GM15510 (cell line): ENCODE data around the gene AARS1.

Experiments used
- POLR2A ChIP-seq: IDR thresholded peaks from 3 replicates; pipeline ENCODE4 v1.6.1; 2011; ENCODE audit warnings: borderline replicate concordance; ENCODE audit not compliant: insufficient read length; ENCODE audit errors: extremely low read depth

AARS1 gene

DNA sequence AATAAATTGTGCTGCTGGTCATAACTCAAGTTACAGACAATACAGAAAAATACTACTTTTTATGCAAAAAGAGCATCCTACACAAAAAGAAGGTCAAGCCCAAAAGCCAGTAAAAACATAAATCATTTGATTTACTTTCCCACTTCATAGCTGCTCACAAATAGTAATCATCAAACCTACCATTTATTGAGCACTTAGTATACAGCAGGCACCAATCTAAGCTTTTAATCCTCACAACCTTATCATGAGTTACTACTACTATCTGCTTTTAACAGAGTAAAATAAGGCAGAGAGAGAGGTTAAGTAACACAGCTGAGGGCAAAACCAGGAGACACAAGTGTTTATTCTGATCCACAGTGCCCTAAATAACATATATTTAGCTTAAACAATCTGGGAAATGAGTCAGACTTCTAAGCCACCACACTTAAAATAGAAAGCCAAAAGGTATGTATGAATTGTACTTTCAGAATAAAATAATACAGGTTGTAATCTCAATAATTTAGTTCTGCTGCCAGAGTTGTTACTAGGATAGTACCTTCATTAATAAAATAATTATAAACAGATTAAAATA lies 1.7 kb upstream of the AARS1 start:
- TF ChIP-seq POLR2A = no peak

DNA sequence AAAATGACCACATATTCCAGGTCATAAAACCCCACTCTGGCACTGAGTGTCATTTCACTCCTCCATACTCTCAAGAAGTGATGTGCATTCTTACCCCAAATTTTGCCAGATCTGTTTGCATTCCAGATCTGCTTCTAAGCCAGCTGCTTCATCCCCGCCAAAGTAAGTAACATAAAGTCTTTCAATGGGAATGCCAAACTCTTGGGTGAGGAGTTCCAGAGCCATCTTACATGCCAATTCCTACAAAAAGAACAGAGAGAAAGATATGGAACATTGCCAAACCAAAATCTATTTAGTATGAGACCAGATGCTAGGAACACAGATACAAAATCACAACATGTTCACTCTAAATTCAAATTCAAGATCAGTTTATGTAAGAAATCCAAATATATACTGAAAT lies 12.9 kb downstream of the AARS1 start:
- no peak for TF ChIP-seq POLR2A

DNA sequence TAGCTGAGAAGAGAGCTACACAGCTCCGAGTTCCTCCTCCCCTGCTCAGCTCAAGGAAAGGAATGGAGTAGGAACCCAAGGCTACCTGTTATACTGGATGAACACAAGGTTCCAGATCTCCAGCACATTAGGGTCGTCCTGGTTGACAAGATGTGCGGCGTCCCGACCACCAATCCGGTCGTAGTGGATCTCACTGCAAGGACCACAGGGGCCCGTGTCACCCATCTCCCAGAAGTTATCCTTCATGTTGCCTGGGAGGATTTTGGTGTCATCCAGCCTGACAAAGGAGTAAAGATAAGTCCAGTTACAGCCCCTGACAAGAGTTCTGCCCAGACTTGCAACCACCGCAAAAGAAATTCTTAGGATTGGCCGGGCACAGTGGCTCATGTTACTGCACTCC lies 17.6 kb downstream of the AARS1 start:
- no peak for TF ChIP-seq POLR2A

DNA sequence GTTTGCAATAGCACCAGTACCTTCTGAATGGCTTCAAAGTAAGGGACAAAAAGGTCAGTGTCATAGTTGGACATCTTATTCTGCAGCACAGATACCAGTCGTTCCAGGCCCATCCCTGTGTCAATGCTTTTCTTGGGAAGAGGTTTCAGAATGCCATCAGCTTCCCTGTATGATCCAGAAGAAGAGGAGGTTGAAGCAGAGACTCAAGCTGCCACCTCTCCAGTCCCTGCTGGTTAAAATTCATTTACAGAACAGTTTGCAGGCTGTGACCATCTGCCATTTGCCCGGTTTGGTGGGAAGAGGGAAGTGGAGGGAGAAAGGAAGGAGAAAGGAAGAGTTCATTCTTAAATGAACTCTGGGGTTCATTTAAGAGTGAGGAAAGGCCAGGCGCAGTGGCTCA lies 19.1 kb downstream of the AARS1 start:
- TF ChIP-seq POLR2A = no peak

DNA sequence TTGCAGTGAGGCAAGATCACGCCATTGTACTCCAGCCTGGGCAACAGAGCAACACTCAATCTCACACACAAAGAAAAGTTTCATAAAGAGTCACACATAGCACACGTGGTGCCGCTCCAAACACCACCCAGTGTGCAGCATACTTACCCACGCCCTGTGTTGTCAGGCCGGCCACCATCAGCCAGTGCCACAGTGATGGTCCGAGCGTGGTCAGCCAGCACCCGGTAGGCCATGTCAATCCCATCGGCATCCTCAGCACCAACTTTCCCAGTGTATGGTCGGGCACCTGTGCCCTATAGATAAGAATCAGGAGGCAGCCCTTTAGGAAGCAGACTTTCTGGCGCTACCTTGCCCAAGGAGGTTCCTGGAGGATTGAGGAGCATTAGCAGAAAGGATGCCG lies 19.8 kb downstream of the AARS1 start:
- TF ChIP-seq POLR2A = no peak

DNA sequence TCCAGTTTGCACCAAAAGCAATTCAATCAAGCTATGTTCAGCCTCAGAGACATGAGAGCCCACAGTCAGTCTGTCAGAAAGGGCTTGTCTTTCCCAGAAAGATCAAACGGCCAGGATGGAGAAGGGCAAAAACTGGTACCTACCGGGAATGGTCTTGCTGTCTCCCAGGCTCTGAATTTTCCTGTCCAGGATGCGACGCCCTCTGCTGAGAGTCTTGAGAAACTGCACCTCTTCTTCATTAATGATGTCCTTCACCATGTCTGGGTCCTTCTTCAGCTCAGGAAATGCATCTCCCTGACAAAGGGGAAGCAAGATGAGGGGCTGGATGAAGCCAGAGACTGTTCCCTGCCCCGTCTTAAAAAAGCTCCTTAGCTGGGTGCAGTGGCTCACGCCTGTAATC lies 21.8 kb downstream of the AARS1 start:
- TF ChIP-seq POLR2A = no peak

DNA sequence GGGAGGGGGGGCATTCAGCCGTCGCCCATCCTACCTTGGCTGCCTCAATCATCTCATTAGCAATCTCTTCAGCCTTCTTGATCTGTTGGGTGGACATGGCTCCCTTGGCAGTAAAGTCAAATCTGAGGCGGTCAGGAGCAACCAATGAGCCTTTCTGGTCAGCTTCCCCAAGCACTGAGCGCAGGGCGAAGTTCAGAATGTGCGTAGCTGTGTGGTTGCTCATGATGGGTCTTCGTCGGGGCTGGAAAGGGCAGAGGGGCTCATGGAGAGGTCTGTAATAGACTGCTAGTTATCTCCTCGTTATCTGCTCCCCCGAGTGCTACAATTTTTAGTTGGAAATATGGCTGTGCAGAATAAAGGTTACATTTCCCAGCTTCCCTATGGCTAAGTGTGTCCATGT lies 30.4 kb downstream of the AARS1 start:
- TF ChIP-seq POLR2A = no peak

DNA sequence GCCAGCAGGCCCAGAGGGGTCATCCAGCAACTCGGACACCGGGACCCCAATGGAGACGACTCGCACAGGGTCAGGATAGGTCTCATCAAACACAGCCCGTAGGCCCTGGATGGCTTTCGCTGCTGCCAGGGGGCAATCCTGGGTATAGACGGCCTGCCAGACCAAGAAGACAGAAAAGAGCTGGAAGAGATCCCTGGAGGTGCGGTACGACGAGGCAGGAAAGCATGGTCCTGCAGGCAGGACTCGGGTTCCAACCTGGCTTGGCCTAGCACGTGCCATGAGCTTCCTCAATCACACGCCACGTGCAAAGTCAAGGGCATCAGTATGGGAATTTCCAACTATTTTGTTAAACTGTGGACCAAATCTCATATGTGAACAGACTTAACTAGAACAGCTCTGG lies 31.2 kb downstream of the AARS1 start:
- no peak for TF ChIP-seq POLR2A

DNA sequence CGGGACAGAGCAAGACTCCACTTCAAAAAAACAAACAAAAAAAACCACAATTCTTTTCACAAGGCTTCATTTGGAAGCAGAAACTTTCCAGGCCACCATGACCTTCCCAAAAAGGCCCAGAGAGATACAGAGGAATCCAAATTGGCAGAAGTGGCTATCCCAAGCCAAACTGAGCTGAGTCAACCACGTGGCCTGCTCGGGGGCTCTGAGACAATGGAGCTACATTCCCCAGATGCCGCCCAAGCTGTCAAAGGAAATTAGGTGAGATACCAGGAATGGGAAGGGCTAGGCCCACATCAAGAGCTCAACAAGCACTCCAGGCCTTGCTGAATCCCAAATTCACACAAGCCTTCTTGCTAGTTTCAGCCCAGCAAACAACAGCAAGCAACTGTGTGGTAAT lies 31.9 kb downstream of the AARS1 start:
- no peak for TF ChIP-seq POLR2A

DNA sequence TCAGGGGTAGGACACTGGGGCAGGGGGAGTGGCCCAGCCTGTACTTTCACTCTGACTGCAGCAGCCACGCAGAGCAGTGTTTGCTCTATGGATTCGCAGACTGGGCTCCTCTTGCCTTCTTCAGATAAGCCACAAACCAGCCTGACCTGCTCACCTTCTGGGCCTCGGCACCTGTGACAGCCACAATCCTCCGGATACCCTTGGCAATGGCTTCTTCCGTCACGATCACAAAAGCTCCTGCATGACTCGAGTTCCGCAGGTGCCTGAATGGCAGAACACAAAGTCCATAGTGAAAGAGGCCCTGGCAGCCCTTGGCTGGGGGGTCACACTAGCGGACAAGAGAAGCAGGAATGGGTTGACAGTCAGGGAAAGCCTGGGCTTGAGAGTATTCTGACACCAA lies 33.7 kb downstream of the AARS1 start:
- no peak for TF ChIP-seq POLR2A

DNA sequence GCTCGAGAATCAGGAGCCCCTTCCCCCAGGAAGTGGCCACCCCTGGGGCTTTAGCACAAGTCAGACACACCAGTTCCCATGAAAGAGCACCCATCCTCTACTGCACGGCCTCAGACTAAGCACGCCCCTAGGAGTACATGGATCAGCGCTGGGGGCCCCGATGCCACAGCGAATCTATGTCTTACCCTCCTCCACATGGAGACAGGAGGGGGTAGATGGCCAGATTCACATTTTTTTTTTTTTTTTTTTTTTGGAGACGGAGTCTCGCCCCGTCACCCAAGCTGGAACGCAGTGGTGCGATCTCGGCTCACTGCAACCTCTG lies 34.4 kb downstream of the AARS1 start:
- TF ChIP-seq POLR2A = no peak

DNA sequence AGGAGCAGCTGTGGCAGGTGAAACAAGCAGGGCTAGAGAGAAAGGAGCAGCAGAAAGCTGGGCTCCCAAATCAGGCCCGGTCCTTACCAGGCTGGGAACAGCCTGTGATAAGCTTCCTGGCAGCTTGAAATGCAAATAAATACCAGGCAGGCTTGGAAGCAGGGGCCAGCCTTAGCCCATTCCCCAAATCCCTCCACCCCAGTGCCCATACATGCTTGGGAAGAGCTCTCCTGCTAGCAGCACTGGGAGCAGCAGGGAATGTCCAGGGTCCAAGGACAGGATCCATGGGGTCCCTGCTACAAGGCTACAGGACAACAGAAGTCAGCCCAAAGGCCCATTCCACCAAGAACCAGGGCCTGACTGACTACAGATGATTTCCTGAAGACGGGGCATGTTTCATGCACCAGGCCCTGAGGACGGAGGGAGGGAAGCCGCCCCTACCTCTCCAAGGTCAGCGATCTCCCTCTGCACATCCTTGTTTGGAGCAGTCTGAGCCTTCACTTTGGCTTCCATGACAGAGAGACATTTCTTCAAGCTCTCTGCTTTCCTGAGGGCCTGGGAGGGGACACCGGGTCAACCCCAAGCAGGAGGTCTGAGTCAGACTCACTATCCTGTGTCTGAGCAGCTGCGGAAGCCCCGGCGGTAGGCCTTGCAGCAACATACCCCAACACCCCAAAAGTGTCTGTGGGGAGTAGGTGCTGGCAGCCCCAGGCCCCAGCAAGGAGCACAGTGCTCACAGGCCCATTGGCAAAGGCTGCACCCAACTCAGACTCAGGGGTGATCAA lies 34.9 kb downstream of the AARS1 start:
- no peak for TF ChIP-seq POLR2A

DNA sequence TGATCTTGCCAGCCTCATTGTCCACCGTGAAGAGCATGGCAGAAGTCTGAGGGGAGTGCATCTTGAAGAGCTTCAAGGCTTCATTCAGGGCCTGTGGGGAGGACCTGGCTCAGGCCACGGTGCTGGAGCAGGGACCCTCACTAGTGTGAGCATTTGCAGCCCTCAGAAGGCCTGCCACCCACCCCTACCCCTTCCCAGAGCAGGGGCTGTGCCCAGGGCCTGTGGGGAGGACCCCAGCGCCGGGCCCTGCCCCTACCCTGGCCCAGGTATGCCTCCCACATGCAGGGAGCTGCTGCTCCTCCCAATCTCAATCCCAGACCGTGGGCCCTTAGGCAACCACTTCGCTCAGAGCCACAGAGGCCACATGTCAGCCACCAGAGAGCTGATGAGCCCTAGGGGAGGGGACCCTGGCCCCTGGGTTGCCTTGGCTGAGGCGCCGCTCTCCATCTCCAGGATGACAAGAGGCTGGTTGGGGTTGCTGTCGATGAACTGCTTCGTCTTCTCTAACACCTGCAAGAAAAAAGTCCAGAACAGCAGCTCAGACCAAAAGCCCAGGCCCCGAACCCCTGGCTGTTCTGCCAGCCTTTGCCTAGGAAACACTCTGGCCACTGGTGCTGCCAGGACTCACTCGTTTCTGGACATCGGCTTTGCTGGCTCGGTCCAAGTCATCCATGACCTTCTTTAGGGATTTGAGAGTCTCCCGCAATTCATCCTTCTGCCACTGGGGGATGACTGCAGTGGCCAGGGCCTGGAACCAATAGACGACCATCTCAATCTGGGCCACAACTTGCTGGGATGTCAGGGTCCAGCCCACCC lies 35.8 kb downstream of the AARS1 start:
- peak; percentile 15 for TF ChIP-seq POLR2A

DNA sequence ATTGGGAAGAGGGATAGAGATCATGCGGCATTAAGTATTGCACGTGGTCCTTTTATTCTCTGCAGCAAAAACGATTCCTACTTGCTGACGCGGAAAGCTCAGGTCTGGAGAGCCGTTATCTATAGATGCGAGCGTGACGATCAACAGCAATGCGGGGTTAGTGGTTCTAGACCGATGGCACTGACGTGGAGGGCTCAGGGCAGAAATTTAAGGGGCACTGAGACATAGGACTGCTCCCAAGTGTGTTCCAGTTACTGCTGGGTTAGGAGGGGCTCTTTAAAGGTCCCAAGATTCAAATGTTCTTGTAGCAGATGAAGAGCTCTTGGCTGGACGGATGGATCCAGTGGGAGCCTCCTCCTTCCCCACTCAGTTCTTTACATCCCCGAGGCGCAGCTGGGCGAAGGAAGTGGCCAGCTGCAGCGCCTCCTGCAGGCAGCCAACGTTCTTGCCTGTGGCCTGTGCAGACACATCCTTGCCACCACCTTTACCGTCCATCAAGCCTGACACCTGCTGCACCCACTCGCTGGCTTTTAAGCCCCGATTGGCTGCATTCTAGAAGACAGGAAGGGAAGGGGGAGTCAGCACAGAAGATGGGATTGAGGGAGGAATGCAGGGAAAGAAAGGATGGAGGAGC lies 36.8 kb downstream of the AARS1 start:
- no peak for TF ChIP-seq POLR2A

DNA sequence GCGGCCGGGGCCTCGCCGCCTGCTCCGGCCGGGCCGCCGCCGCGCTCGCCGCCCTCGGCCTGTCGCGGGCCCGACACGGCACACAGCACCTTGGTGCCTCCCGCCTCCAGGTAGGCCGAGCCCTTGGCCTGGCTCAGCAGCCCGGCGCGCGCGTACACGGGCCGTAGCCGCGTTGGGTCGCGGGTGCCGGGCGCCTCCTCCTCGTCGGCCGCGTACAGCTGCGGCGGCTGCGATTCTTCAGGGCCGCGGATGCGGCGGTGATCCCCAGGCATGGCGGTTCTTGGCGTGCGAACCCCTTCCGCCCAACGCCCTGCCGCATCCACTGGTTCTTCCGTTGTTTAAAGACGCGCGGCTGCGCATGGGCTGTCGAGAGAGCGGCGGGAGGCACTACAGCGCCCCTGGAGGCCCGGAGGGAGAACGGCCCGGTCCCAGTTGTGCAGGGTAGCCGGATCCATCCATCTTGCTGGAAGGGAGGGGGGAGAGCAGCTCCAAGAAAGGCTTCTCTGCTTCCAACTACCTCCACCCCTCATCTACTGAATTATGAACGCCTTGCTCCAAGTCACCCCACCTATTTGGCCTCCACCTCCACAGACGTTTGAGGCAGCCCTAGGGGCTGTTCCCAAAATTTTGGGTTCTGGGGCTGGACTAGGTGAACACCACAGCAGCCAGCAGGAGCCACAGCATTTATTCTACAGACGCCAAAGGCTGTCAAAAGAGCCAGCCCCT lies 37.5 kb downstream of the AARS1 start, which contains the start of gene EXOSC6:
Gene EXOSC6 (minus strand): TSS at position 312 of the 726 bp plus-strand sequence. CDS start 40 bp downstream, at position 272.
- TF ChIP-seq POLR2A = peak; percentile 92
